ENCODE results near the gene CDK6.

GRCh38 chr7:92715963-92716362 lies 120.4 kb downstream of the CDK6 start:
- TF ChIP-seq CTCF (IDR thresholded peaks at IDR 0.05) = no peak
- TF ChIP-seq EP300 (IDR thresholded peaks at IDR 0.05) = no peak
- TF ChIP-seq POLR2A (IDR thresholded peaks at IDR 0.05) = no peak
